ENCODE results near the gene TMED4. TPM values are rescaled to one million over a fixed set of nuclear protein-coding genes. Genes with fewer than 3 reads are reported as not detected.
A peak's percentile ranks its signal among the peaks of the same experiment; 100 is the strongest.

The TMED4 gene
- total and polyA plus RNA-seq, 2 donors (not counting 1 experiment from before 2014, with no cell fraction given), result 84.1 to 102 TPM

DNA sequence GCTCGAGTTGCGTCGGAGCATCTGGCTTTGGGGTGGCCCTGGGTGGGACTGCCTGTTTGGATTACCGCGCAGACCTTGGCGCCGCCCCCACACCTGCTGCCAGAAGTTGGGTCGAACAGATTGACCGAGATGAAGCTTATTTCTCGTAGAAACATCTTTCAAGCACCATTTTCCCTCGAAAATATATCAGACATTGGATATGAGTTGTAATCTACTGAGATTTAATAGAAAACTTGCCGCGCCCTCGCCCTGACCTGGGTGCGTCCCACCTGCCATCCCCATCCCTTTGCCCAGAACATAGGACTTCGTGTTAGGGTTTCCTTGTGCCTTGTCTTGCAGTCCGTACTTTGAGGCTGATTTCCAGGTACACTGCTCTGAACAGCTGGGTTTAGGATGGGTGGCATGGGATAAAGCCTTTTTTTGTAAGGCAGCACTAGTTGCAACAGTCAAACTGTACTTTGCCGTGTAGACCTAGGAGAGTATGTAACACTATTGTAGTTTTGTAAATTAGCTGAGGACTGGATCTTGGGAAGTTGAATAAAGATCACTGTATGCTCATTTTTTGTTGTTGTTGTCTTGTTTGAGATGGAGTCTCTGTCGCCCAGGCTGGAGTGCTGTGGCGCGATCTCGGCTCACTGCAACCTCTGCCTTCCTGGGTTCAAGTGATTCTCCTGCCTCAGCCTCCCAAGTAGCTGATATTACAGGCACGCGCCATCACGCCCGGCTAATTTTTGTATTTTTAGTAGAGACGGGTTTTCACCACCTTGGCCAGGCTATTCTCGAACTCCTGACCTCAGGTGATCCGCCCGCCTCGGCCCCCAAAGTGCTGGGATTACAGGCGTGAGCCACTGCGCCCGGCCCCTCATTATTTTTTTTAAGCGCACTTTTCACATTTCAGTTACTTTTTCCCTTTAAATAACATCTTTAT lies 25.4 kb upstream of the TMED4 start:
- peaks cover 0 to 1% of the 10 kb centered on the region in 2 experiments for H3K36me3 ChIP-seq (replicated peaks in 1 of 2; ENCODE audit: control extremely low read depth in 1 of 2, control insufficient read depth in 1 of 2, extremely low read depth in 1 of 2, insufficient read depth in 2 of 2, low read length in 1 of 2)
- peak overlapping the region; percentile 99 for H3K4me3 Mint-ChIP-seq
- H3K79me2 ChIP-seq (ENCODE audit: control insufficient read depth, insufficient read depth, low read length), result peaks cover 52% of the 10 kb centered on the region
- H3K4me2 ChIP-seq (replicated peaks; ENCODE audit: low read depth, low read length, poor library complexity, severe bottlenecking), result peak overlapping the region; percentile 81
- H3K9me3 Mint-ChIP-seq (ENCODE audit: insufficient read depth), result no peaks in the 10 kb centered on the region
- peak overlapping the region; percentile 86 for H2AFZ ChIP-seq (ENCODE audit: insufficient read depth, low read depth, low read length, poor library complexity, severe bottlenecking)
- TF ChIP-seq EZH2 (IDR thresholded peaks at IDR 0.05; ENCODE audit: borderline replicate concordance, insufficient read depth, low read depth, low read length, poor library complexity, severe bottlenecking), result no peak
- TF ChIP-seq, protein P1, sequence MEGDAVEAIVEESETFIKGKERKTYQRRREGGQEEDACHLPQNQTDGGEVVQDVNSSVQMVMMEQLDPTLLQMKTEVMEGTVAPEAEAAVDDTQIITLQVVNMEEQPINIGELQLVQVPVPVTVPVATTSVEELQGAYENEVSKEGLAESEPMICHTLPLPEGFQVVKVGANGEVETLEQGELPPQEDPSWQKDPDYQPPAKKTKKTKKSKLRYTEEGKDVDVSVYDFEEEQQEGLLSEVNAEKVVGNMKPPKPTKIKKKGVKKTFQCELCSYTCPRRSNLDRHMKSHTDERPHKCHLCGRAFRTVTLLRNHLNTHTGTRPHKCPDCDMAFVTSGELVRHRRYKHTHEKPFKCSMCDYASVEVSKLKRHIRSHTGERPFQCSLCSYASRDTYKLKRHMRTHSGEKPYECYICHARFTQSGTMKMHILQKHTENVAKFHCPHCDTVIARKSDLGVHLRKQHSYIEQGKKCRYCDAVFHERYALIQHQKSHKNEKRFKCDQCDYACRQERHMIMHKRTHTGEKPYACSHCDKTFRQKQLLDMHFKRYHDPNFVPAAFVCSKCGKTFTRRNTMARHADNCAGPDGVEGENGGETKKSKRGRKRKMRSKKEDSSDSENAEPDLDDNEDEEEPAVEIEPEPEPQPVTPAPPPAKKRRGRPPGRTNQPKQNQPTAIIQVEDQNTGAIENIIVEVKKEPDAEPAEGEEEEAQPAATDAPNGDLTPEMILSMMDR (IDR thresholded peaks at IDR 0.05), result no peak
- peaks cover 4% of the 10 kb centered on the region for H3K27me3 Mint-ChIP-seq
- H3K4me3 ChIP-seq (ENCODE audit: control extremely low read depth in 1 of 5, extremely low read depth in 1 of 5, insufficient read depth in 1 of 5, low read depth in 2 of 5, low read length in 4 of 5), result peak overlapping the region; percentile 35 to 93 (median 80)
- H3K27ac ChIP-seq (ENCODE audit: low read length in 2 of 2), result peak overlapping the region; percentile 87 to 96
- ATAC-seq (ENCODE audit: low read depth) (no peak), DNase-seq (no peak)
- peaks cover 11 to 27% of the 10 kb centered on the region in 2 donors for H3K4me1 ChIP-seq (ENCODE audit: control insufficient read depth in 2 of 2, insufficient read depth in 2 of 2, low read length in 2 of 2)
- POLR2A ChIA-PET, result interaction anchor here (0.6 to 2.3 kb wide), 14 partner anchors 15 to 278 kb away, joined by 3 to 27 read pairs (median 9); partner anchors contain the start of genes H2AZ2, PPIA, PURB and TMED4
- H3K27ac Mint-ChIP-seq, result peak overlapping the region; percentile 99
- H3K4me1 Mint-ChIP-seq, result peaks cover 41% of the 10 kb centered on the region
- CTCF ChIA-PET, result interaction anchor here (1.2 to 2.9 kb wide), 9 partner anchors 13 to 531 kb away, joined by 4 to 25 read pairs (median 9); partner anchors contain the start of genes DDX56 and H2AZ2
- no peaks in the 10 kb centered on the region for H4K20me1 ChIP-seq (ENCODE audit: control insufficient read depth, insufficient read depth, low read length, poor library complexity, severe bottlenecking)
- intact Hi-C loops (cut with micrococcal nuclease), result loop anchor here (2.0 kb wide), 1 partner anchor 33 kb away; no protein-coding TSS in a partner anchor
- no peaks in the 10 kb centered on the region for H3K27me3 ChIP-seq (replicated peaks in 1 of 4; ENCODE audit: control extremely low read depth in 1 of 4, control insufficient read depth in 3 of 4, insufficient read depth in 4 of 4, low read length in 3 of 4)
- peak overlapping the region; percentile 97 for H3K9ac ChIP-seq (ENCODE audit: low read length)
- 48% methylated on average over 26 of the region's 35 CpGs for WGBS (ENCODE audit: insufficient coverage)
- no peaks in the 10 kb centered on the region for H3K9me3 ChIP-seq (ENCODE audit: control extremely low read depth in 1 of 3, control insufficient read depth in 2 of 3, insufficient read depth in 1 of 3, low read length in 2 of 3)

All from B cell (primary cell).